ENCODE measurements around the gene SCN4A. TPM values are rescaled to one million over a fixed set of nuclear protein-coding genes. Genes with fewer than 3 reads are reported as not detected.

SCN4A gene
- polyA plus RNA-seq, 2 of the 4 experiments (the other 2 are of a cell fraction), result 0.03 to 0.06 TPM

GRCh38 chr17:63960006-63960405 is 12.7 kb downstream of the SCN4A start:
- Histone ChIP-seq H3K4me2 (no peak overlapping the region), H3K4me1 (peaks cover 10% of the 10 kb centered on the region; the same call in 2 of the 3 replicates), H3K27ac (no peak overlapping the region), H3K9me3 (no peaks in the 10 kb centered on the region), H3K4me3 (no peak overlapping the region)
- WGBS (ENCODE audit: missing lambda C conversion rate), result 80% methylated on average over 9 of the region's 9 CpGs
- no peak for FAIRE-seq
- TF ChIP-seq EHF (CRISPR knock-in tag; IDR thresholded peaks at IDR 0.05) (no peak), FOXS1 (CRISPR knock-in tag; IDR thresholded peaks at IDR 0.05) (no peak), ZC3H11A (IDR thresholded peaks at IDR 0.05) (no peak), E2F6 (IDR thresholded peaks at IDR 0.05; ENCODE audit: borderline replicate concordance, low read depth) (no peak), CTCF (IDR thresholded peaks at IDR 0.05) (no peak), HOXA7 (CRISPR knock-in tag; IDR thresholded peaks at IDR 0.05) (no peak), NFE2L2 (conservative IDR thresholded peaks at IDR 0.05; ENCODE audit: low read length) (no peak), BHLHE40 (IDR thresholded peaks at IDR 0.05; ENCODE audit: low read depth, low read length) (no peak), RFX5 (IDR thresholded peaks at IDR 0.05) (no peak), BCL3 (IDR thresholded peaks at IDR 0.05) (no peak), PHF8 (IDR thresholded peaks at IDR 0.05; ENCODE audit: borderline replicate concordance, low read depth) (no peak), SMC3 (IDR thresholded peaks at IDR 0.05) (no peak), TFCP2L1 (CRISPR knock-in tag; IDR thresholded peaks at IDR 0.05) (no peak)
- no peak for DNase-seq (ENCODE audit: low read depth in 1 of 2, low spot score in 1 of 2)
- ATAC-seq, result no peak
- POLR2A ChIA-PET, result no interaction called here
- CTCF ChIA-PET, result interaction anchor here (1.1 to 6.3 kb wide), 7 partner anchors 8 to 173 kb away, joined by 3 to 56 read pairs (median 5); no protein-coding TSS in a partner anchor

- TF ChIP-seq MAFK (IDR thresholded peaks at IDR 0.05; ENCODE audit: partially characterized antibody), result no peak
- TF ChIP-seq MAX (IDR thresholded peaks at IDR 0.05), result no peak
- TF ChIP-seq FOXS1 (CRISPR knock-in tag; IDR thresholded peaks at IDR 0.05), result no peak
- no peak for TF ChIP-seq BHLHE40 (IDR thresholded peaks at IDR 0.05; ENCODE audit: low read depth, low read length)
- no peak for TF ChIP-seq ZFP36 (IDR thresholded peaks at IDR 0.05; ENCODE audit: borderline replicate concordance, partially characterized antibody)
- TF ChIP-seq CBX2 (IDR thresholded peaks at IDR 0.05; ENCODE audit: borderline replicate concordance, low read depth), result no peak
- no peak for TF ChIP-seq FOSB (CRISPR knock-in tag; IDR thresholded peaks at IDR 0.05)
- TF ChIP-seq GATA3 (IDR thresholded peaks at IDR 0.05; ENCODE audit: borderline replicate concordance), result no peak
- no peak for TF ChIP-seq JUN (IDR thresholded peaks at IDR 0.05)
- no peak for TF ChIP-seq BCL3 (IDR thresholded peaks at IDR 0.05)
- no peak for TF ChIP-seq CEBPB (IDR thresholded peaks at IDR 0.05)
- TF ChIP-seq ZNF302 (CRISPR knock-in tag; IDR thresholded peaks at IDR 0.05), result no peak
- TF ChIP-seq KDM1A (IDR thresholded peaks at IDR 0.05; ENCODE audit: low read depth), result no peak
- TF ChIP-seq ZC3H11A (IDR thresholded peaks at IDR 0.05), result no peak
- DNase-seq (ENCODE audit: low read depth in 1 of 2, low spot score in 1 of 2), result no peak
- CTCF ChIA-PET, result interaction anchor here (0.9 to 10.0 kb wide), 13 partner anchors 10 to 177 kb away, joined by 3 to 105 read pairs (median 9); partner anchors contain the start of genes CD79B and GH1
Measured at GRCh38 chr17:63956296-63956920, 16.3 kb downstream of the SCN4A start.

More at GRCh38 chr17:63956296-63956920, 16.3 kb downstream of the SCN4A start:
- no peak overlapping the region for H3K27ac ChIP-seq
- no peaks in the 10 kb centered on the region for H3K9me3 ChIP-seq
- 88% methylated on average over 5 of the region's 5 CpGs for WGBS (ENCODE audit: missing lambda C conversion rate)
- FAIRE-seq (no peak), ATAC-seq (no peak)
- H3K4me2 ChIP-seq, result no peak overlapping the region
- POLR2A ChIA-PET, result no interaction called here
- peaks cover 6% of the 10 kb centered on the region; the same call in 2 of the 3 replicates for H3K4me1 ChIP-seq
- H3K4me3 ChIP-seq, result no peak overlapping the region
